CD4-positive, alpha-beta T cell treated with Interleukin-15 for 4 hours (primary cell): Measurements from ENCODE around the gene SPATA20.

ENCODE experiments used
- DNase-seq: peaks from one replicate; pipeline ENCODE4 v3.0.0-alpha.2; 2020; ENCODE audit warnings: low spot score

Gene SPATA20

DNA sequence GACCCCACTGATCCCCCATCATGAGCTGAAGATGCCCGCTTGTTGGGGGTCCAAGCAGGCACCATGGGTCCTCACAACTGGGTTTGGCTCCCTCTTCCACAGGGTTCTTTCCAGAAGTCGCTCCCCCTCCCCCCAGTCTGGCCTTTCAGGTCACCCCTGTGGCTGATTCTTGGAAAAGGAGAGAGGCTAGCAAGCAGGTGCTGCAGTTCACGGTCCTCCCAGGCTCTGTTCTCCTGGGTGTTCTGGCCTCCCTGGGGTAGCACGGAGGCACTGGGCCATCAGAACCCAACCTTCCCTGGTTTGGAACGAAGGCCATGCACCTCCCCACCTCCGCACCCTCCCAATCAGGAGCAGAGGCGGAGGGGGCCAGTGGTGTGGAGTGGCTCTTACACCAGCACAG, 32.4 kb downstream of the SPATA20 start:
- no peak for DNase-seq

DNA sequence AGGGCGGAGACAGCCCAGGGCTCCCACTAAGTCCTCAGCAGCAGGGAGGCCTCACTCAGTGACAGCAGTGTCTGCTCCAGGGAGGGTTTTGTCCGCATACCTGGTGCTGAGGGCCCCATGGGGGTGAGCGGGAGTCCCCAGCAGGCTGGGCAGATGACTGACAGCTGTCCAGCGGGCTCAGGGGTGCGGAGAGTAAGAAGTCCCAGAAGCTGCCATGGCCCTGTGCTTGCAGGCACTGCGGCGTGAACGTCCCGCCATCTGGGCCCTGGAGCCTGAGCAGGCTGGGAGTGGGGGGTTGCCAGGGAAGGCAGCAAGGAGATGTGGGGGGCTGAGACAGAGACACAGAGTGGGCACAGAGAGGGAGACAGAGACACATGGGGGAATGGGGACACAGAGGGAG, 33.7 kb downstream of the SPATA20 start:
- DNase-seq, result no peak

DNA sequence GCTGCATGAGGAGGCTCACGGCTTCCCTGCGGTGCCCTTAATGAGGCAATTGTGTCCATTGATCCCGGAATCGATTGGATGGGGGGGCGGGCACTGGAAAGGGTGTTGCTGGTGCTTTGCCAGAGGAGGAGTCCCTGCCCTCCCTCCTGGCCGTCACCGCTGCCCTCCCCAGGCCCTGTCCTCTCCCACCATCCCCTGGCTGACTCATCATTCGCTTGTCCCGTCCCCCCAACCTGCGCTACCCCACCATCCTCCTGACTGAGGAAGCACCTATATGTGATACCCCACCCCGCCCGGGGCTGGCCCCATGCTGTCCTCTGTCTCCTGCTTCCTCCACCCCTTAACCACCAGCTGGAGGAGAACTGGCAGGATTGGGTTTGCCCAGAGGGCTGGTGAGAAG, 34.3 kb downstream of the SPATA20 start:
- DNase-seq, result no peak

DNA sequence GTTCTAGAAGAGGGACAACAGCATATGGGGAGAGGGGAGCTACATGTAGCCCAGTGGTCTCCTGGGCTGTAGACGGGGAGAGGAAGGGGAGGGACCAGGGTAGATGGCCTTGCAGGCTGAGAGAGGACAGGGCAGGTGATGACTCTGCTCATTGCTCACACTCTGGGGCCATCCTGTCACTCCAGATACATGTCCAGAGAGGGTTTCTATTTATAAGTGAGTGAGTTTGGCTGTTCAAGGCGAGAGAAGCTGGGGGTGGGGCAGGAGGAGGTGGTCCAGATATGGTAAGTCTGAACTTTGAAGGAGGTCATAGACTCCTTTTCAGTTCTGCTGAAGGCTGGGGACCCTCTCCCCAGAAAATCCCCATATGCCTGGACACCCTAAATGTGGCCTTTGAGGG, 35.8 kb downstream of the SPATA20 start:
- no peak for DNase-seq

DNA sequence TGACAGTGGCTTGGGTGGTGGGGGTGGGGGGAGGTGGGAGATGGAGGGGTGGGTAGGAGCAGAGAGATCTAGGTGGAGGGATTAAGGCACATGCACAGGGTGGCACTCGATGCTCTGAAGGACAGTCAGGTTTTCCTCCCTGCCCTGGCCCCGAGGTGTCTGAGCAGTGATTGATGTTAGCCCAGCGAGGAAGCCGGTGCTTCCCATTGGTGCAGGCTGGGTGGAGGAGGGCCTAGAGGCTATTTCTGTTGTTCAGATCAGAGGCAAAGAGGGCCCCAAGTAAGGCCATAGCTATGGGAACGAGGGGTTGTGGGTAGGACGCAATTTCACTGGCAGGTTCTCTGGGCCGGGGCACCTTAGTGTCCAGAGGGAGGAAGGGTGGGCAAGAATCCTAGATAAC, 36.7 kb downstream of the SPATA20 start:
- no peak for DNase-seq

DNA sequence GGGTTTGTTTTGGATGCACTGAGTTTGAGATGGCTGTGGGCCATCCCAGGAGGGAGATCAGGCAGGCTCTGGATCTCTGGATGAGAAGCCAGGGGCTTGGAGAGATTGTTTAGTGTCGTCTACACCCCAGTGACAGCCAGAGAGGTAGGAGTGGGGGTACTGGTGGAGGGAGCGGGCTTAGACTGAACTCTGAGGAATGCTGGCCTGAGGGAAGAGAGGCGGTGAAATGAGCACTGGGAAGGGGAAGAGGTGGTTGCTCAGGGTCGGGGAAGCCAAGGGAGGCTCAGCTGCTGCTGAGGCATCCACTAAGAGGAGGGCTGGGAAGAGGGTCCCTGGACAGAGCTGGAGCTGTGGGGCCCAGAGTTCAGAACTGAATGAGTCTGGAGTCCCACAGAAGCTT, 37.1 kb downstream of the SPATA20 start:
- DNase-seq, result no peak

DNA sequence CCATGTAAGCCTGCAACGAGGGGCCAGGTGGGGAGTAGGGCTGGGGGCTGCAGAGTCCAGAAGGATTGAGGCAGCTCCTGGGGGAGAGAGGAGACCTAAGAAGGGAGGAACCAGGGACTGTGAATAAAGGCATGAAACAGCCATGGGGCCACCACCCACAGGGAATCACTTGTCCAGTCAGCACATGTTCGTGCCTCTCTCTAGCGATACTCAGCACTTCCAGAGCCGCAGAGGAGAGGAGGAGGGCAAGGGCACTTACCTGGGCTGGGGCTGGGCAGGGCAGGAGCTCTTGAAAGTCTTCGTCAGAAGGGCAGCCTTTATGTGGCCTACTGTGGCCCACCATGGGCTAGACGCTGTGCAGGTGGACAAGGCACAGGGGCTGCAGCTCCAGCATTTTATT, 37.8 kb downstream of the SPATA20 start:
- no peak for DNase-seq

DNA sequence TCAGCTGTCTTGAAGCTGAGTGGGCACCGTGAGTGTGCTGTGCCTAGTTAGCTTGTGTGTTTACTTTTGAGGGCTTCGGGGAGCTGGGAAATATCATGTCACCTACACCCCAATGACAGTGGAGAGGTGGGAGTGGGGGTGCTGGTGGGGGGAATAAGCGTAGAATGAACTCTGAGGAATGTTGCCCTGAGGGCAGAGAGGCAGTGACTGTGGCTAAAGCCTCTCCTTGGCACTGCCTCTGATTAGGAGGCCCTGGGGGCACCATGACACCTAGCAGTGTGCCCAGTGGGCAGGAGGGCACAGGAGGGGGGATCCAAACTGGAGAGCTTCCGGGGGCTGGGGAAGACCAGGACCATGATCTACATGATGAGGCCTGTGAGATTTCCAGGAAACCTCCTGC, 38.4 kb downstream of the SPATA20 start:
- DNase-seq, result no peak

DNA sequence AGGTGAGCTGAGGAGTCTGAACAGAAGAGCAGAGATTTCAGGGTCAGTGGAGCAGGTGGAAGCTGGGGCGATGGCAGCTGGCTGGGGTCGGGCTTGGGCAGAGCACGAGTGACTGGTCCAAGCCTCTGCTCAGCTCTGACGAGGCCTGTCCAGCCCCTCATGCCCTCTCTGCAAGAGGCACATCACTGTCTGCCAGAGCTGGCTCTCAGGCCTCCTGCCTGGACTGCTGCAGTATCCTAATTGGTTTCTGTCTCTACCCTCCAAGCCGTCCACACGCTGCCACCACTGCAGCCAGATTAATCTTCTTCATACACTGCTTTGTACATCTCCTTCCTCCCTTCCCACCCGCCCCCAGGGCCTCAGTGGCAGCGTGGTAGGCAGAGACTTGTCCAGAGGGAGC, 38.9 kb downstream of the SPATA20 start:
- DNase-seq, result no peak

DNA sequence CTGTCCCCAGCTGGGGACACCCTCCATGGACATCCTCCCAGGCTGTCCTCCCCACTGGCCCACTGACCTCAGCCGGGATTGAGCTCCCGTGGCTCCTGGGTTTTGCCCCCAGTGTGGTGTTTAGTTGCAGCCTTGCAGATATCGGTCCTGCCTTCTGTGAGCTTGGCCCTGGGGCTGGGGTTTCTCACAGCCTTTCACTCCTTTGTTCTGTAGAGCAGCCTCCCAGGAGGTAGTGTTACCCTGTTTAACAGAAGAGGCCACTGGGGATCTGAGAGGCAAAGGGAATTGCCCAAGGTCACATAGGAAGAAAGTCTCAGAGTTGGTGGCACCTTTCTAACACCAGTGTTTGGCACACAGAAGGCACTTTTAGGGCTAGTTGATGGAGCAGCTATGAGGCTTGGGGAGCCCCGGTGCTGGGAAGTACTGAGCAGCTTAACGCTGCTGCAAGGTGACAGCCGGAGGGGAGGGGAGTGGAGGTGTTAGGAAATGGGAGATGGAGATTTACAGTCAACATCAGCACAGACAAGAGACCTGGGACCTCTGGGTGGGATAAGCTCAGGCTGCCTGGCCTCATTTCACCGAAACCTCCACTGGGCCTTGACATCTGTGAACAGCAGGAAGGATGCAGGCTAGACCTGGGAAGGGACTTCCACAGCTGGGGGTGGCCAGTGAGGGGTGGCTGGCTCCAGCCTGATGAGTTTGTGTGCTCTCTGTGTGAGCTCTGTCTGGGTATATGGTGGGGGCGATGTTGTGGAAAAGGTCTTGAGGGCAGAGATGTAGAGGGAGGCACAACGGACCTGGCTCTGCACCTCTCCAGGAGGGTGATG, 39.7 kb downstream of the SPATA20 start:
- no peak for DNase-seq

DNA sequence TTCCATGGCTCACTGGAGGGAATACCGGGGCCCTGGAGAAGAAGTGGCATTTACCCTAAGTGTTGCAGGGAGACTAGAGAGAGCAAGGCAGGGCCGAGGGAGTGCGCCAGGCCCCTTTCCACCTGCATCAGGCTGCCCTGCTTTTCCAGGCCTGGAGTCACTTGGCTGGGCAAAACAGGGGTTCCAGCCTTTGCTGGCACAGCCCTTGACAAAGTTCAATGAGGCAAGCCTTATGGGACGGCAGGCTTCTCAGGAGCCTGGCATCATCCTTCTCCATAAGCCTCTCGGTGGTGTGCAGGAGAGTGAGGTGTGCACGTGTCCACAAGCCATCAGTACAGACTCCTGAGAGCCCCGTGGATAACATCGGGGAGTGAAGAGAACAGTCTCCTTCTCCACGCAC, 40.6 kb downstream of the SPATA20 start:
- no peak for DNase-seq

DNA sequence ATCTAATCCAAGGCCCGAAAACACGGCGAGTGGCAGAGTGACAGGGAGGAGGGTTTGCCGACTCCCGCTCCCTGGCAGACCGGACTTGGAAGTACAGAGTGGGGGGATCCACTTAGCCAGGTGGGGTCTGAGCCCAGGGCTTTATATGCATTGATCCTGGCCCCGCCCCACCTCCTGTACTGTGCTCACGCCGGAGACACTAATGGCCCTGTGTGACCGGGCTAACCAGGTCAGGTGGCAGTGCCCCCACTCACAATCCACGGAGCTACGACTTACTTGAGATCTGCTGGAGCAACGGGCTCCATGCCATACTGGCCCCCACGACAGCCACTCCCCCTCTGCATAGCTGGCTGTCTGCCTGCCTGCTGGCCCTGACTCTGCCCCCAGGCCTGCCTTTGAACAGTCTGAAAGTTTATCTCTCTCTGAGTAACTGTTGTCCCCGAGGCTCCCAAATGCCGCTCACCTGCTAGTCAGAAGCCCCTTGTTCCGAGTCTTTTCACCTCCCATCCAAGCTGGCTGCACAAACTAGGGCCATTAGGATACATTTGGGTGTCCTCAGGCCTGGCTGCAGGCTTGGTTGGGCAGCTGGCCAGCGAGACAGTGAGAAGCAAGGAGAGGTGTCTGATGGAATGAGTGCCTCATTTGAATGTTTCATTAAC, 41.5 kb downstream of the SPATA20 start:
- DNase-seq, result no peak

DNA sequence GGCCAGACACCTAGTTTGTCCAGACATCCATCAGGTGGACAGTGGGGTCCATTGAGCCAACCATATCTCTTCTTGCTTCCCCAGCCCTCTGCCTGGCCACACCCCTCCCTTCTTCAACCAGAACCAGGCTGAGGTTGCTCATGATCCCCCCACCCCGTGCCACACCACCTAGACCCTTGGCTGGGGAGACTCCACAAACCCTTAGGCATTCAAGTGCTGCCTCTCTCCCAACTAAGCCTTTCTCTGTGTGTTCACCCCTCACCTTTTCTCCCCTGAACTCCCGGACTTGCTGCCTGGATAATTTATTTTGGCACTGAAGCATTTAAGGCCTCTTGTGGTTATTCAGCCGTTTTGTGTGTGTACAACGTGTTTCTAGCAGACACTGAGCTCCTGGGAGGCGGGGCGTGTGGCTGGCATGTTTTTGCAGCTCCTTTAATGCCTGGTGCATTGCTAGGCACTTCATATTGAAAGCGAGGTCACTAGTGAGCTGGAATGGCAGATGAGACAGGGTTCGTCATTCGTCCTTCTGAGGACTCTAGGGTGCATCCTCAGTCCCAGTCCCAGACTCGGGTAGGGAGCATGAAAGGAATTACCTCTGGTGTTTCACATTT, 42.2 kb downstream of the SPATA20 start:
- DNase-seq, result no peak

DNA sequence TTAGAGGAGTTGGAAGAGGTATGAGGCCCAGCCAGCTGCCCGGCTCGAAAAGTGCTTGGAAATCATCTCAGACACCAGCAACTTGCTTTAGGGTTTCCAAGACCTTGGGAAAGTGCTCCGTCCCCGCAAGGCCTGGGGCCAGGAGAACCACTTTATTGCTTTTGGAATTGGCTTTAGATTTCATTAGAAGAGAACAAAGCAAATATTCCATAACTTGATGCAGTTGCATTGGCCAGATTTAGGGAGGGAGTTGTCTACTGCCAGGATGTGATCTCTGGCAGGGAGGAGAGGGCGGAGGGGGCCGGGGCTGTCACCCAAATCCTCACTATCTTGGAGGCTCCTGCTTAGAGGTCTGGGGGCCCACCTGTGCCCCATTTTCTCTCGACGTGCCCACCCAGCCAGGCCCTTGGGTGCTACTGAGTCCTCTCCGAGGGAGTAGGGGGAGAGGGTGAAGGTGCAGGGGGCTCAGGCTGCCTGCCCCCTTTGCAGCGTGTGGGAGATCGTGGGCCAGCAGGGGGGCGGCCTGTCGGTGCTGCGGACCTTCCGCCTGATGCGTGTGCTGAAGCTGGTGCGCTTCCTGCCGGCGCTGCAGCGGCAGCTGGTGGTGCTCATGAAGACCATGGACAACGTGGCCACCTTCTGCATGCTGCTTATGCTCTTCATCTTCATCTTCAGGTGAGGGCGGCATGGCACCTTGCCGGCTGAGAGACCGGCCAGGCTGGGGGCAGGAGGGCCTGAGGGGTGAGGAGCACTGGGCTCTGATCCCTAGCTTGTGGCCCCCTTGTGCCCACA, 44.2 kb downstream of the SPATA20 start:
- DNase-seq, result no peak

DNA sequence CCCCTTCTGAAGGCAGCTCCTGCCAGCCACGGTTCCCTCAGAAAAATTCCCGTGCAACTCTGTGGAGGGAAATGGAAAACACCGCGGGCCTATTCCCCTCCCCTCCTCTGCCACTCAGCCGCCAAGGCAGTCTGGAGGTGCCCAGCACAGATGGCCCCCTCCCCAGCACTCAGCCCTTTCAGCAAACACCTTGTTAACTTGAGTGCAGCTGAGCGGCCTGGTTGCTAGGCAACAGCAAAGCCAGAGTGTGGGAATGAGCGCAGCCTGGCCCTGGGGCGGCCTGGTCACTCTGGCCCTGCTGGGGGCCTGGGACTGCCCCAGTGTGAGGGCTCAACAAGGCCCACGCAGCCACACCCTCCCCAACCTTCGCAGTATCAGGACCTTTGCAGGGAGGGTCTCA, 46.3 kb downstream of the SPATA20 start:
- no peak for DNase-seq

DNA sequence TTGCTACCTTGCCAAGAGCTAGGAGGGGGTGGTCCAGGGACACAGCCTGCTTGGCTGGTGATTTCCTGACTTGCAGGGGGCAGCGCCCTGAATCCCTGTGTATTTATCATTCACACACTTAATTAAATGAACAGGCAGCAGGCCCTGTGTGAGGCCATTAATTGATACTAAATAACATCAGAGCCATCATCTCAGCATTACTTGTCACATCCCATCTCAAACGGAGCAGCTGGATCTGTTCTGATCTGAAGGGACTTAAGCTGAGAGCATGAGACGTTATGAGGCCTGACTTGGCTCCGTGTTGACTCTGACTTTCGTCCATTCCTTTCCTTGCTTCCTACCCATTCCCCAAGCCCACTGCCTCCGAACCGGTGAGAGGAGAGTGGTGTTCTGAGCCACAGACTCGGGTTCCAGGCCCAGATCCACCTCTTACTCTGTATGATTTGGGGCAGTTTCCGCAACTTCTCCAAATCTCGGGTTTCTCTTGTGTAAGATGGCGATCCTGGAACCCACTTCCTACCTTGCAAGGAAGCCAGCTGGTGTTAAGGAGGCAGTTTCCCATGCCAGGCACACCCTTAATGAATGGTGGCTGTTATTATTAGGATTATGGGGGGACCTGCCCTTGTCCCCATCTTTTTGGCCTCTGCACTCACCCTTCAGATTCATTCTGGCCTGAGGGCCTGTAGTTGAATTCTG, 47.3 kb downstream of the SPATA20 start:
- DNase-seq, result no peak

DNA sequence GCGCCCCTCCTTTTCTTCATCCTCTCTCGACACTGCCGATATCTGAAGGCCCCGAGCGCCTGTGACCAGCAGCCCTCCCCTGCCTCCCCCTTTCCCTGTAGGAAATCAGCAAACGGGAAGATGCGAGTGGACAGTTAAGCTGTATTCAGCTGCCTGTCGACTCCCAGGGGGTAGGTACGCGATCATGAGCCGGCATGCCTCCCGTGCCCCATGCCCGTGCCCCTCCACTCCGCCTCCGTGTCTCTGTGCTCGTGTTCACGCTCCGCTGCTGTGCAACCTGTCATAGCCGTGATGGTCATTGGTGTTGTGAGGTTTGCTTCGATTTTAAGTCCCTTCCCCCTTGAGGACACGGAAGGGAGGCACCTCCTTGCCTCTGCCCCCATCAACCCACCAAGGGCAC, 47.9 kb downstream of the SPATA20 start:
- no peak for DNase-seq

DNA sequence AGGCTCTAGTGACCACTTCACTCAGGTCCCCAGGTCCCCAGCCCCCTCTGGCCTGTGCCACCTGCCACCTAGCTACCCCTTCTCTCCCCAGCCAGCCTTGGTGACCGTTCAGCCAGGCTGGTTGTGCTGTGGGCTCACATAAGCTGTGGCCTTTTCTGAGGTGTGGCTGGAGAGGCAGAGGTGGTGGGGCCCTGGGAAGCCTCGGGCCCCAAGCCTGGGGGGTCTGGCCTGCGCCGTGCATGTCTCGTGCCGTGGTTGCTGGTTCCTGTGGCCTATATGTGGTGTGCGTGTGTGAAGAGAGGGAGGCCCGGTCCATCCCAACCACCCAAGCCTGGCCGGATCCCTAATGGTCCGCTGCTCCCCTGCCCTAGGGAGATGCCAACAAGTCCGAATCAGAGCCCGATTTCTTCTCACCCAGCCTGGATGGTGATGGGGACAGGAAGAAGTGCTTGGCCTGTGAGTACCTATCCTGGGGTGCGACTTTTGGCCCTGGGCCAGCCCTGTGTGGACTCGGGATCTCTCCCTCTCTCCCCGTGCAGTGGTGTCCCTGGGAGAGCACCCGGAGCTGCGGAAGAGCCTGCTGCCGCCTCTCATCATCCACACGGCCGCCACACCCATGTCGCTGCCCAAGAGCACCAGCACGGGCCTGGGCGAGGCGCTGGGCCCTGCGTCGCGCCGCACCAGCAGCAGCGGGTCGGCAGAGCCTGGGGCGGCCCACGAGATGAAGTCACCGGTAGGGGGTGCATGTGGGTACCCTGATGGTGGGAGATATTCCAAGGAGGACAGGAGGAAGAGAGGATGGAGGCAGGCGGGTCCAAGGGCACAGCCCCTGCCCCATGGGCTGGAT, 49.4 kb downstream of the SPATA20 start:
- DNase-seq, result no peak

DNA sequence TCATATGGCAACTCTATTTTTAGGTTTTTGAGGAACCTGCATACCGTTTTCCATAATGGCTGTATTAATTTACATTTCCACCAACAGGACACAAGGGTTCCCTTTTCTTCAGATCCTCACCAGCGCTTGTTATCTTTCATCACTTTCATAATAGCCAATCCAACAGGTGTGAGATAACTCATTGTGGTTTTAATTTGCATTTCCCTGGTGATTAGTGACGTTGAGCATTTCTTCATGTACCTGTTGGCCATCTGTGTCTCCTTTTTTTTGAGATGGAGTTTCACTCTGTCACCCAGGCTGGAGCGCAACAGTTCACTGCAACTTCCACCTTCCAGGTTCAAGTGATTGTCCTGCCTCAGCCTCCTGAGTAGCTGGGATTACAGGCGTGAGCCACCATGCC, 51.5 kb downstream of the SPATA20 start:
- no peak for DNase-seq

DNA sequence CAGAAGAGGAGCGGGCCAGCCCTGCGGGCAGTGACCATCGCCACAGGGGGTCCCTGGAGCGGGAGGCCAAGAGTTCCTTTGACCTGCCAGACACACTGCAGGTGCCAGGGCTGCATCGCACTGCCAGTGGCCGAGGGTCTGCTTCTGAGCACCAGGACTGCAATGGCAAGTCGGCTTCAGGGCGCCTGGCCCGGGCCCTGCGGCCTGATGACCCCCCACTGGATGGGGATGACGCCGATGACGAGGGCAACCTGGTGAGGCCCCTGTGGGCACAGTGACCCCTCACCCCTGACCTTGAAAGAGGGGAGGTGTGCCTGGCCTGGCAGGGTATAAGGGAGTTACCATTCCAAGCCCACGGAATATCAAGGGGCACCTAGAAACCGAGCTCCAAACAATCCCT, 52.6 kb downstream of the SPATA20 start:
- DNase-seq, result no peak

DNA sequence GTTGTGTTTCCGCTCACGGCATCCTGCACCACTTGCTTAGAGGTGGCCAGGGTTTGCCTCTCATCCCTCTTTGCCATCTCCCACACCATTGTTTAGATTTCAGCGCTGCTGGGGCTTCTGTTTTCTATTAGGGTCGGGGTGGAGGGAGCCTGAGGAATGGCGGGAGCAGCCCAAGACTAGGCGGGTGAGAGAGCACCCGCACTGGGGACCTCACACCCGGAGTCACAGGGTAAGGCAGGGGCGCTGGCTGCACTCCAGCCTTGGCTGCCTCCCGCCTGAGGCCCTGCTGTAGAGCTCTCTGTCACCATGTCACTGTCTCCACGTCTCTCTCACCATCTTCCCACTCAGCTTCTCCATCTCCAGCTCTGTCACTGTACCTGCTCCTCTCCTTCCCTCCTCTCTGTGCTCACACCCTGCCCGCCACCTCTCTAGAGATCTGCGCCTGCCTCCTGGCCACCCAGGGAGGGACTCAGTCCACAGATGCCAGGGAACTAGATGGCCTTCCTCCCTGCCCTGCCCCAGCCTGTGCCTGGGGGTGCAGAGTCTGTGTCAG, 54.9 kb downstream of the SPATA20 start:
- no peak for DNase-seq
